Astrocyte (in vitro differentiated cells and primary cell): ENCODE results near the gene DACT1. TPM values are rescaled to one million over a fixed set of nuclear protein-coding genes. Genes with fewer than 3 reads are reported as not detected.

Experiments
- DNase-seq: peaks from one replicate; pipeline ENCODE4 v3.0.0-alpha.2; 2010; ENCODE audit warnings: low read depth
- FAIRE-seq: peaks from 2 replicates; lab custom pipeline; 2011; peaks lifted over from hg19 to GRCh38; lab: Jason Lieb, UNC
- H2AFZ ChIP-seq: 2 replicates; pipeline ENCODE4 v1.6.0; 2012; ENCODE audit warnings: low read depth, low read length, inconsistent platforms
- H3K27ac ChIP-seq: 2 replicates; pipeline ENCODE4 v1.5.1; 2011; ENCODE audit warnings: low read depth, low read length, inconsistent platforms
- H3K27me3 ChIP-seq: 2 replicates; pipeline ENCODE4 v1.6.0; 2011; ENCODE audit warnings: low read length, inconsistent platforms; ENCODE audit not compliant: insufficient read depth
- H3K36me3 ChIP-seq: 2 replicates; pipeline ENCODE4 v1.5.1; 2011; ENCODE audit warnings: low read length, inconsistent platforms; ENCODE audit not compliant: insufficient read depth
- H3K4me1 ChIP-seq: 2 replicates; pipeline ENCODE4 v1.5.1; 2011; ENCODE audit warnings: low read length, inconsistent platforms; ENCODE audit not compliant: insufficient read depth
- H3K4me2 ChIP-seq: 2 replicates; pipeline ENCODE4 v1.6.0; 2012; ENCODE audit warnings: low read length, inconsistent platforms
- H3K4me3 ChIP-seq: 2 replicates; pipeline ENCODE4 v1.5.1; 2011; ENCODE audit warnings: low read depth, mild to moderate bottlenecking, low read length, inconsistent platforms; ENCODE audit not compliant: insufficient read depth
- H3K79me2 ChIP-seq: 2 replicates; pipeline ENCODE4 v1.6.0; 2012; ENCODE audit warnings: mild to moderate bottlenecking, low read length, inconsistent platforms; ENCODE audit not compliant: insufficient read depth
- H3K9ac ChIP-seq: 2 replicates; pipeline ENCODE4 v1.6.0; 2012; ENCODE audit warnings: mild to moderate bottlenecking, low read length, inconsistent platforms
- H3K9me3 ChIP-seq: 2 replicates; pipeline ENCODE4 v1.5.1; 2012; ENCODE audit warnings: low read depth, mild to moderate bottlenecking, low read length, inconsistent platforms; ENCODE audit not compliant: insufficient read depth
- H4K20me1 ChIP-seq: 2 replicates; pipeline ENCODE4 v1.6.0; 2012; ENCODE audit warnings: low read length, inconsistent platforms; ENCODE audit not compliant: insufficient read depth
- H3K27ac Mint-ChIP-seq: one replicate; pipeline ENCODE4 v1.8.0; 2021; ENCODE audit warnings: mild to moderate bottlenecking, mixed read lengths; ENCODE audit not compliant: unreplicated experiment
- H3K27me3 Mint-ChIP-seq: one replicate; pipeline ENCODE4 v1.8.0; 2021; ENCODE audit warnings: low read depth, mixed read lengths; ENCODE audit not compliant: unreplicated experiment
- H3K36me3 Mint-ChIP-seq: one replicate; pipeline ENCODE4 v1.8.0; 2021; ENCODE audit warnings: low read depth, mixed read lengths; ENCODE audit not compliant: unreplicated experiment
- H3K4me1 Mint-ChIP-seq: one replicate; pipeline ENCODE4 v1.8.0; 2021; ENCODE audit warnings: low read depth, mixed read lengths; ENCODE audit not compliant: unreplicated experiment
- H3K4me3 Mint-ChIP-seq: one replicate; pipeline ENCODE4 v1.8.0; 2021; ENCODE audit warnings: mild to moderate bottlenecking, moderate library complexity, mixed read lengths; ENCODE audit not compliant: unreplicated experiment
- H3K9me3 Mint-ChIP-seq: one replicate; pipeline ENCODE4 v1.8.0; 2021; ENCODE audit warnings: mild to moderate bottlenecking, mixed read lengths; ENCODE audit not compliant: unreplicated experiment
- CTCF ChIP-seq: IDR thresholded peaks from 2 replicates; pipeline ENCODE4 v1.5.1; 2011; ENCODE audit warnings: low read depth, mild to moderate bottlenecking, inconsistent platforms, low read length, moderate library complexity; ENCODE audit not compliant: insufficient read depth
- EZH2 ChIP-seq: IDR thresholded peaks from 2 replicates; pipeline ENCODE4 v1.6.1; 2012; ENCODE audit warnings: mild to moderate bottlenecking, low read length, inconsistent platforms; ENCODE audit not compliant: insufficient read depth
- total RNA-seq: library from RNA; stranded (reverse); gene quantifications from 2 replicates; pipeline ENCODE4 v1.2.1, GENCODE V29; 2021

Gene DACT1
- total RNA-seq, 1 donor from 2014 or later = 49.3 TPM

- Histone ChIP-seq H2AFZ (no peak overlapping the region), H3K4me1 (peaks cover 10% of the 10 kb centered on the region), H3K36me3 (no peaks in the 10 kb centered on the region), H3K79me2 (no peaks in the 10 kb centered on the region), H3K4me3 (no peak overlapping the region), H3K27ac (no peak overlapping the region), H3K9me3 (no peaks in the 10 kb centered on the region), H3K27me3 (no peaks in the 10 kb centered on the region), H4K20me1 (no peaks in the 10 kb centered on the region), H3K4me2 (no peak overlapping the region), H3K9ac (no peak overlapping the region)
- H3K4me3 Mint-ChIP-seq = no peak overlapping the region
- H3K4me1 Mint-ChIP-seq = peaks cover 25% of the 10 kb centered on the region
- H3K27ac Mint-ChIP-seq = peak overlapping the region; percentile 48
- TF ChIP-seq CTCF = no peak
- DNase-seq (no peak), FAIRE-seq (no peak)
- H3K36me3 Mint-ChIP-seq = no peaks in the 10 kb centered on the region
- no peaks in the 10 kb centered on the region for H3K9me3 Mint-ChIP-seq
- H3K27me3 Mint-ChIP-seq = no peaks in the 10 kb centered on the region
These were observed 24.3 kb downstream of the DACT1 start for GRCh38 chr14:58662018-58662417.

GRCh38 chr14:58662759-58663158 is 25.0 kb downstream of the DACT1 start:
- Mint-ChIP-seq H3K27ac (no peak overlapping the region), H3K27me3 (no peaks in the 10 kb centered on the region), H3K4me3 (no peak overlapping the region), H3K4me1 (peaks cover 25% of the 10 kb centered on the region), H3K9me3 (no peaks in the 10 kb centered on the region), H3K36me3 (no peaks in the 10 kb centered on the region)
- no peaks in the 10 kb centered on the region for H3K79me2 ChIP-seq
- H3K9ac ChIP-seq = no peak overlapping the region
- no peak for TF ChIP-seq EZH2
- no peak for TF ChIP-seq CTCF
- no peak overlapping the region for H3K4me2 ChIP-seq
- FAIRE-seq (no peak), DNase-seq (no peak)
- H3K36me3 ChIP-seq = no peaks in the 10 kb centered on the region
- H3K27me3 ChIP-seq = no peaks in the 10 kb centered on the region
- H3K27ac ChIP-seq = no peak overlapping the region
- H3K4me1 ChIP-seq = peaks cover 10% of the 10 kb centered on the region
- no peak overlapping the region for H2AFZ ChIP-seq
- H3K9me3 ChIP-seq = no peaks in the 10 kb centered on the region
- no peak overlapping the region for H3K4me3 ChIP-seq
- no peaks in the 10 kb centered on the region for H4K20me1 ChIP-seq

GRCh38 chr14:58663494-58664111 is 25.8 kb downstream of the DACT1 start:
- Mint-ChIP-seq H3K27ac (peak overlapping the region; percentile 82), H3K27me3 (peaks cover 2% of the 10 kb centered on the region), H3K4me3 (peak overlapping the region; percentile 51), H3K36me3 (no peaks in the 10 kb centered on the region), H3K9me3 (no peaks in the 10 kb centered on the region), H3K4me1 (peaks cover 25% of the 10 kb centered on the region)
- H3K79me2 ChIP-seq = no peaks in the 10 kb centered on the region
- no peaks in the 10 kb centered on the region for H3K9me3 ChIP-seq
- H3K4me2 ChIP-seq = peak overlapping the region; percentile 63
- H4K20me1 ChIP-seq = no peaks in the 10 kb centered on the region
- no peak for TF ChIP-seq EZH2
- TF ChIP-seq CTCF = no peak
- H2AFZ ChIP-seq = no peak overlapping the region
- FAIRE-seq (peak; percentile 82), DNase-seq (peak; percentile 96)
- peak overlapping the region; percentile 51 for H3K27ac ChIP-seq
- H3K36me3 ChIP-seq = no peaks in the 10 kb centered on the region
- H3K4me1 ChIP-seq = peaks cover 10% of the 10 kb centered on the region
- H3K9ac ChIP-seq = peak overlapping the region; percentile 51
- no peaks in the 10 kb centered on the region for H3K27me3 ChIP-seq
- no peak overlapping the region for H3K4me3 ChIP-seq
